GM19099 (cell line): ENCODE results near the gene CD247.

ENCODE experiments used
- POLR2A ChIP-seq: IDR thresholded peaks from 3 replicates; pipeline ENCODE4 v1.6.1; 2011; ENCODE audit warnings: low read depth; ENCODE audit not compliant: insufficient read length; ENCODE audit errors: extremely low read depth

The CD247 gene

GRCh38 chr1:167518331-167518700, at the start of gene CD247:
Gene CD247 (minus strand): TSS chr1:167518529. CDS start chr1:167518465, 64 bp downstream.
- TF ChIP-seq POLR2A: no peak

- no peak for TF ChIP-seq POLR2A
These were observed 49.3 kb upstream of the CD247 start for GRCh38 chr1:167567663-167568062.

- TF ChIP-seq POLR2A: no peak
These were observed 48.4 kb upstream of the CD247 start for GRCh38 chr1:167566766-167567165.

GRCh38 chr1:167565922-167566321, 47.6 kb upstream of the CD247 start:
- TF ChIP-seq POLR2A: no peak

GRCh38 chr1:167564612-167565270, 46.4 kb upstream of the CD247 start:
- TF ChIP-seq POLR2A: no peak

- no peak for TF ChIP-seq POLR2A
These were observed 45.4 kb upstream of the CD247 start for GRCh38 chr1:167563579-167564246.

GRCh38 chr1:167562702-167563101, 44.4 kb upstream of the CD247 start:
- no peak for TF ChIP-seq POLR2A

GRCh38 chr1:167561753-167562152, 43.4 kb upstream of the CD247 start:
- no peak for TF ChIP-seq POLR2A

GRCh38 chr1:167555971-167556714, 37.8 kb upstream of the CD247 start:
- TF ChIP-seq POLR2A: no peak

GRCh38 chr1:167554028-167554779, 35.9 kb upstream of the CD247 start:
- no peak for TF ChIP-seq POLR2A

GRCh38 chr1:167553136-167554027, 35.1 kb upstream of the CD247 start, which contains the start of gene CREG1:
Gene CREG1 (minus strand): TSS chr1:167553762.
- TF ChIP-seq POLR2A: peak; percentile 80

GRCh38 chr1:167551362-167551761, 33.0 kb upstream of the CD247 start:
- no peak for TF ChIP-seq POLR2A

- TF ChIP-seq POLR2A: no peak
These were observed 30.0 kb upstream of the CD247 start for GRCh38 chr1:167548059-167548932.
